SH-SY5Y (cell line): ENCODE data around the gene IKZF2.

Experiments
- GATA2 ChIP-seq: IDR thresholded peaks from 2 replicates; pipeline ENCODE4 v1.6.1; 2011; ENCODE audit warnings: mild to moderate bottlenecking, low read depth, low read length
- GATA3 ChIP-seq: IDR thresholded peaks from 2 replicates; pipeline ENCODE4 v1.6.1; 2011; ENCODE audit warnings: low read depth, mild to moderate bottlenecking, low read length, moderate library complexity

The IKZF2 gene

DNA sequence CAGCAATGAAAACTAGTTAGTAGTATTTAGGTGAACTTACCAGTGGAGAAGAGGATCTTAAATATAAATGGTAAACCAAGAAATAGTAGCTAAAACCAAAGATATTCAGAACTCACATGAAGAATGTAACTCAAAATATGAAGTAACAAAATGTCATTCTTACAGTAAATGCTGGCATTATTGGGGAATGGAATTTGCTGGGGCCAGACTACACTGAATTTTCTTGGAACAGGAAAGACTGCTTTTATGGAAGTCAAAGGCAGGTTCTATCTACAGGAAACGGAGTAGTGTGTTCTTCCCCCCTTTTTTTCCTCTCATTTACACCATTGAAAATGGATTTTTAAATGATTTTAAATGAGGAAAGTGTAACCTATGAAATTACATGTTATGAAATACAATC lies 188.7 kb downstream of the IKZF2 start:
- no peak for TF ChIP-seq GATA3
- TF ChIP-seq GATA2: no peak

GRCh38 chr2:212961255-212961654 lies 190.2 kb downstream of the IKZF2 start:
- no peak for TF ChIP-seq GATA2

DNA sequence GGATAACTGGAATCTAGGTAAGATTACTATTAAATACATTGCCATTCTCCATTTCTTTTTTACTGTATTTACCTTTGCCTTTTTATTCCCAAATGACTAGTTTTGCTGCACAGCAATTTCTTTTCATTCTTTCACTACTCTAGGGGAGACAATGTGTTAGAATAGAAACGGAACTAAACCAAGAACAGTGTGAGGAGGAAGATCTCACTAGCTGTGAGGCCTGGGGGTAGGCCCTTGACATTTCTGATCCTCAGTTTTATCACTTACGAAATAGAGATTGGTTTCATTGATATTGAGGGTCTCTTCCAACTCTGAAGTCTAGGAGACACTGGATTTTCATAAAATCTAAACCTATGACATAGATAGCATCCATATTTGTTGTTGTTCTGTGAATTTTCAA lies 191.1 kb downstream of the IKZF2 start:
- TF ChIP-seq GATA2 (no peak), GATA3 (no peak)

GRCh38 chr2:212959471-212960117 lies 191.8 kb downstream of the IKZF2 start:
- TF ChIP-seq GATA2 (no peak), GATA3 (no peak)

DNA sequence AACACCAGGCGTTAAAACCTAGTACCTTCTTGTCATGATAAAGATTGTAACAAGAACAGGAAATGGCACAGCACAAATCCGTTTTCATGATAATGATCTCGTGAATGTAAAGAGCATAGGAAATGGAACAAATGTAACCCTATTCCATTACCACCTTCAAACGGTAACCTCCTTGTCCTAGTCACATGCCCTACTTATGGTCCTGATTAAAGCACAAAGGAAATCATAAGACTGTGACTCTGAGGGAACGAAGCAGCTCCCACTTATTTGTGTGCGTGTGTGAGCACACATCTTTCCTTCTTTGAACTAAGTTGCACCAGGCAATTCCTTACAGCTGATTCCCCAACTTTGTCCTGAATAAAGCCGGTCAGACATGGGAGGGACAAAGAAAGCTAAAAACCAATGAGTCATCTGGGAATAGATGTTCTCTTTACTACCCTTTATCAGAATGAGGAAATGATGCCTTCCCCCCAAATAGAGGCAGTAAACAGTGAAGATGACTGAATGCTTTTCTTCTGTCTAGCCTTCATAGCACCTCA lies 192.6 kb downstream of the IKZF2 start:
- TF ChIP-seq GATA3 (no peak), GATA2 (no peak)

DNA sequence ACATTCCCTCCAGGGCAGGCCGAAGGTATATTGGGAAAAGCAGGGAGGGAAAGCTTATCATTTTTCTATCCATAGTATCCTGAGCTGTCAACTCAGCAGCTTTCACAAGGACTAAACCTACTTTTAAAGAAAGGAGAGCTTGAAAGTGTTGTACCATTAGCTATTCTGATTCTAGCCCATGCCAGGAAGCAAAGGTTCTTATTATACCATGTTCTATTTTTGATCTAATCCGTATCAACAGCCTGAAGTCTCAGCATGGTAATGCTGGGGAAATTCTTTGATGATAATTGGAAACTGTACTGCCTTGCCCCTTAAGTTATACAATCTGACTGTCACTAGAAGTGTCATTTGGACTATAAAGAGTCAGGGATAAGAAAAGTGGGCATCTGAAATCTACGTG lies 193.3 kb downstream of the IKZF2 start:
- no peak for TF ChIP-seq GATA3
- TF ChIP-seq GATA2: no peak

DNA sequence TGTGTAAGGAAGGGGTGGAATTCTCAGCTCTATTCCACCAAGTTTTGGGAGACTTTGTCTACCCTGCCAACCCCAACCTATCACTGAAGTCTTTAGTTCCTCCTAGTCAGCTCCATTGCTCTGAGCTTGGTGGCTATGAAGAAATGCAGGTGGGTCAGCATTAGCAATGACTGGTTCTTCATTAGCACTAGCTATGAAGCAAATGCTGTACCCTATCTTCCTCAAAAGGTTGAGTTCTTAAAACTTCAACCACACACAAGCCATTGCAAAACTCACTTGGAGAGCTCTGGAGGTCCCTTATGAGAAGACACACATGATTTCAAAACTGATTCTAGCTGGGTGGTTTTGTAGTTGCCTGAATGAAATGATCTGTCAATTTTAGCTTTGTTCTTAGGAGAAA lies 193.8 kb downstream of the IKZF2 start:
- TF ChIP-seq GATA3: no peak
- no peak for TF ChIP-seq GATA2

DNA sequence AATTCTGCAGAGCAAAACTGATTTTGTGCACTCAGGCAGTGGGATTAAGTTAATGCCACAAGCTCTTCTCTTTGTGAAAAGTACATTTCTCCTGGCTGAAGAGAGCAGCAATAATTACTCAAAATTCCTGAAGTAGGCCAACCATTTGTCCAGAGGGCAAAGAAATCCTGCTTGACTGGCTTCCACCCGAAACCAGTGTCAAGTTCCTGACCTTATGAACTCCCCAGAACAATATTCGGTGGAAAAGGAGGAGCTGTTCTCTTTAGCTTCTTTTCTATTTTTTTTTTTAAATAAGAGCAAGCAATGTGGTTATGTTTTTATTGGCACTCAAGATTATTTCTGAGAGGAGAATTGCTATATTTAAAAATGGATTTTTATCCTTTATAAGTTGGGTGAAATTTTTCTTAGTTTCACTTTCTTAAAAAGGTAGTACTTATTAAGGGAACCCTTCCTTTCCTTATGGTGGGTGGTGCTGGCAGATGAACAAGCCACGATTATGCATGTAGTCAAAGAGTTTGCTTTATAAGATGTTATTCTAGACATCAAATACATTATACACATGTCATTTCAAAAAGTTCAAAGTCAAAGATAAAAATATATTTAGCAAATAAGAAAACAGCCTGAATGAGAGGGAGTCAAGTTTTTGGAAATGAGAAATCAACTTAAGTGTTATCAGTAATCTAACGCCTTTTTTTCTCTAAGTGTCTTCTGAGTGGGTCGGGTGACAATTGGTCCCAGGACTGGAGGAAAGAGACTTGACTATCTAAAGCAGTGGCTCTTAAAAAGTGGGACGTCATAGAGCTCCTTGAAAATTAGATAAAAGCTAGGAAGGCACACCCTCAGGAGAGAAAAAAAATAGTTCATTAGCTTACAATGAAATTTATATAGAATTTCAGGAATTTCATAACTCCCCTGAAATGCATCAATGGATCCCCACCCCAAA lies 194.5 kb downstream of the IKZF2 start:
- TF ChIP-seq GATA2 (no peak), GATA3 (no peak)

GRCh38 chr2:212953170-212953920 lies 198.1 kb downstream of the IKZF2 start:
- TF ChIP-seq GATA2: no peak
- TF ChIP-seq GATA3: no peak

- TF ChIP-seq GATA2: no peak
- no peak for TF ChIP-seq GATA3
Observed at GRCh38 chr2:212949786-212950185, 201.6 kb downstream of the IKZF2 start.
